Ishikawa (cell line): ENCODE data around the gene ACOX3.

Experiments
- CEBPB ChIP-seq: IDR thresholded peaks from 2 replicates; pipeline ENCODE4 v1.6.1; 2012
- CREB1 ChIP-seq: IDR thresholded peaks from 2 replicates; pipeline ENCODE4 v1.6.1; 2012; ENCODE audit warnings: low read depth
- EGR1 ChIP-seq: IDR thresholded peaks from 2 replicates; pipeline ENCODE4 v1.6.1; 2012
- EP300 ChIP-seq: IDR thresholded peaks from 2 replicates; pipeline ENCODE4 v1.6.1; 2012; ENCODE audit warnings: borderline replicate concordance
- FOXM1 ChIP-seq: IDR thresholded peaks from 2 replicates; pipeline ENCODE4 v1.6.1; 2012; ENCODE audit warnings: low read depth, borderline replicate concordance
- NFIC ChIP-seq: IDR thresholded peaks from 2 replicates; pipeline ENCODE4 v1.6.1; 2012
- RAD21 ChIP-seq: IDR thresholded peaks from 2 replicates; pipeline ENCODE4 v1.6.1; 2012; ENCODE audit warnings: low read depth
- TAF1 ChIP-seq: IDR thresholded peaks from 2 replicates; pipeline ENCODE4 v1.6.1; 2012; ENCODE audit warnings: low read depth, mild to moderate bottlenecking
- TCF12 ChIP-seq: IDR thresholded peaks from 2 replicates; pipeline ENCODE4 v1.6.1; 2012; ENCODE audit warnings: low read depth
- TEAD4 ChIP-seq: IDR thresholded peaks from 2 replicates; pipeline ENCODE4 v1.6.1; 2012
- YY1 ChIP-seq: IDR thresholded peaks from 2 replicates; pipeline ENCODE4 v1.6.1; 2012; ENCODE audit warnings: low read depth
- ZBTB7A ChIP-seq: IDR thresholded peaks from 2 replicates; pipeline ENCODE4 v1.6.1; 2012; ENCODE audit warnings: low read depth
- TF ChIP-seq, protein P1 (sequence below): IDR thresholded peaks from 2 replicates; pipeline ENCODE4 v1.6.1; 2012; ENCODE audit warnings: low read depth, mild to moderate bottlenecking
- TF ChIP-seq, protein P2 (sequence below): IDR thresholded peaks from 2 replicates; pipeline ENCODE4 v1.6.1; 2012
- TF ChIP-seq, protein P3 (sequence below): IDR thresholded peaks from 2 replicates; pipeline ENCODE4 v1.6.1; 2012

Gene ACOX3

DNA sequence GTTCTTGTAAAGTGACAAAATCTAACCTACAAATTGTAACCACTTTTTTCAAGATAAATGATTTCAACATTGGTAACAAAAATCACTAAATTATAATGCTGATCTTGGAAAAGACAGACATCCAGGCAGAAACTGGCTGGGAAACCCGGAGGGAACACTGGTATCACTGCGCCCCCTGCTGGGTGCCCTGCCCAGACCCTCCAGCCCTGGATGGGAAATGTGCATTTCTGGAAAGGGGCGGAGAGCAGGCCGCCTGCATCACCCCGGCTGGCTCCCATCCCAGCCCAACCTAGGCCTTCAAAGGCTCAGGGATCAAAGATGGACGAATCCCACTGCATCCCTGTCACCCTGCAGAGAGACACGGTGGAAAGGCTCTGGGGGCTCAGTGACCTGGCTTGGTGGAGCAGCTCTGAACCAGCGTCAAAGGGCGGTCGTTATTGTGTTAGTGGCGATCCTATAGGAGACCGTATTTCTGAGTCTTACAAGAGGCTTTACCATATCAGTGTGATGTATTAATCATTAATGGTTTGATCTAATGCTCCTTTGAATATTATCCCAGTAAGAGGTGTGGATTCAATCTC is 37.3 kb downstream of the ACOX3 start:
- TF ChIP-seq RAD21 (peak; percentile 95), YY1 (no peak), NFIC (0 out of 2 replicates have a peak, but pooled peaks have one; percentile 25)

DNA sequence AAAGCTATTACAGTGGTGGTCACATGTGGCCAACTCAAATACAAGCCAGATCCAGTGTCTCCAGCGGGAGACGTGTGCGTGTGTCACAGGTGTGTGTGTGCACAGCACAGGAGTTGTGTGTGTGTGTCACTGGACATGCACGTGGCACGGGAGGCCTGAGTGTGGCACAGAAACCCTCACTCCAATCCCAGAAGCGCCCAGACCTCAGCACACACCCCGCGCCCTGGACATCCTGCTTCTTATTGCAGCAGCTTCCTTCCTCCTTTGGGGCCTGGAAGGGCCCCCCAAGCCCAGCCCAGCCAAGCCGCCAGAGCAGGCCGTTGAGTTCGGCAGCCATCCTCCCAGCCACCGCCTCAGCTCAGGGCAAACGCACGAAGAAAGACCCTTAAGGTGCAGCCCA is 37.9 kb downstream of the ACOX3 start:
- no peak for TF ChIP-seq RAD21
- TF ChIP-seq FOXM1, result no peak
- TF ChIP-seq EGR1, result no peak
- no peak for TF ChIP-seq TAF1
- no peak for TF ChIP-seq CREB1
- TF ChIP-seq, protein P1, sequence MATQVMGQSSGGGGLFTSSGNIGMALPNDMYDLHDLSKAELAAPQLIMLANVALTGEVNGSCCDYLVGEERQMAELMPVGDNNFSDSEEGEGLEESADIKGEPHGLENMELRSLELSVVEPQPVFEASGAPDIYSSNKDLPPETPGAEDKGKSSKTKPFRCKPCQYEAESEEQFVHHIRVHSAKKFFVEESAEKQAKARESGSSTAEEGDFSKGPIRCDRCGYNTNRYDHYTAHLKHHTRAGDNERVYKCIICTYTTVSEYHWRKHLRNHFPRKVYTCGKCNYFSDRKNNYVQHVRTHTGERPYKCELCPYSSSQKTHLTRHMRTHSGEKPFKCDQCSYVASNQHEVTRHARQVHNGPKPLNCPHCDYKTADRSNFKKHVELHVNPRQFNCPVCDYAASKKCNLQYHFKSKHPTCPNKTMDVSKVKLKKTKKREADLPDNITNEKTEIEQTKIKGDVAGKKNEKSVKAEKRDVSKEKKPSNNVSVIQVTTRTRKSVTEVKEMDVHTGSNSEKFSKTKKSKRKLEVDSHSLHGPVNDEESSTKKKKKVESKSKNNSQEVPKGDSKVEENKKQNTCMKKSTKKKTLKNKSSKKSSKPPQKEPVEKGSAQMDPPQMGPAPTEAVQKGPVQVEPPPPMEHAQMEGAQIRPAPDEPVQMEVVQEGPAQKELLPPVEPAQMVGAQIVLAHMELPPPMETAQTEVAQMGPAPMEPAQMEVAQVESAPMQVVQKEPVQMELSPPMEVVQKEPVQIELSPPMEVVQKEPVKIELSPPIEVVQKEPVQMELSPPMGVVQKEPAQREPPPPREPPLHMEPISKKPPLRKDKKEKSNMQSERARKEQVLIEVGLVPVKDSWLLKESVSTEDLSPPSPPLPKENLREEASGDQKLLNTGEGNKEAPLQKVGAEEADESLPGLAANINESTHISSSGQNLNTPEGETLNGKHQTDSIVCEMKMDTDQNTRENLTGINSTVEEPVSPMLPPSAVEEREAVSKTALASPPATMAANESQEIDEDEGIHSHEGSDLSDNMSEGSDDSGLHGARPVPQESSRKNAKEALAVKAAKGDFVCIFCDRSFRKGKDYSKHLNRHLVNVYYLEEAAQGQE, result no peak
- TF ChIP-seq, protein P2, sequence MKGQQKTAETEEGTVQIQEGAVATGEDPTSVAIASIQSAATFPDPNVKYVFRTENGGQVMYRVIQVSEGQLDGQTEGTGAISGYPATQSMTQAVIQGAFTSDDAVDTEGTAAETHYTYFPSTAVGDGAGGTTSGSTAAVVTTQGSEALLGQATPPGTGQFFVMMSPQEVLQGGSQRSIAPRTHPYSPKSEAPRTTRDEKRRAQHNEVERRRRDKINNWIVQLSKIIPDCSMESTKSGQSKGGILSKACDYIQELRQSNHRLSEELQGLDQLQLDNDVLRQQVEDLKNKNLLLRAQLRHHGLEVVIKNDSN, result no peak
- no peak for TF ChIP-seq YY1
- TF ChIP-seq TCF12, result no peak
- no peak for TF ChIP-seq EP300
- no peak for TF ChIP-seq CEBPB
- TF ChIP-seq, protein P3, sequence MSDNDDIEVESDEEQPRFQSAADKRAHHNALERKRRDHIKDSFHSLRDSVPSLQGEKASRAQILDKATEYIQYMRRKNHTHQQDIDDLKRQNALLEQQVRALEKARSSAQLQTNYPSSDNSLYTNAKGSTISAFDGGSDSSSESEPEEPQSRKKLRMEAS, result no peak
- TF ChIP-seq TEAD4, result no peak

DNA sequence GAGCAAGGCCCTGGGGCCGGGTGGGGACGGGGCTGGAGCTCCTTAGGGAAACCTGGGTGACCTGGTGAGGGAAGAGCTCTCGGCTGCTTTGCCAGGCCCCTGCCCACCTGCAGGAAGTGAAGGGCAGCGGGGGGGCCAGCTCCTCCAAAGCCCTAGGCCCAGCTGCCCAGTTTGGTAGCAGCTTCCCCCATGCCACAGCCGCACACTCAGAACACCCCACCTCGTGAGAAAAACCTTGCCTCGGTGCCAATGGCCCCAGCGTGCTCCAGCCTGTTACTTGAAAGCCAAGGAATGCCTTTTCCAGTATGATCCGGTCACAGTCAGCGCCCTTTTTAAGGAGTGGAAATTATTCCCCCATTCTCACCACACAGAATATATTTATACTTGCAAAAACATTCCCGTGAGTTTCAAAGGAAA is 38.3 kb downstream of the ACOX3 start:
- TF ChIP-seq YY1, result no peak
- TF ChIP-seq, protein P1, result no peak
- no peak for TF ChIP-seq TEAD4
- TF ChIP-seq TCF12, result no peak
- no peak for TF ChIP-seq EP300
- no peak for TF ChIP-seq CREB1
- no peak for TF ChIP-seq TAF1
- TF ChIP-seq CEBPB, result no peak
- TF ChIP-seq RAD21, result no peak
- no peak for TF ChIP-seq EGR1

DNA sequence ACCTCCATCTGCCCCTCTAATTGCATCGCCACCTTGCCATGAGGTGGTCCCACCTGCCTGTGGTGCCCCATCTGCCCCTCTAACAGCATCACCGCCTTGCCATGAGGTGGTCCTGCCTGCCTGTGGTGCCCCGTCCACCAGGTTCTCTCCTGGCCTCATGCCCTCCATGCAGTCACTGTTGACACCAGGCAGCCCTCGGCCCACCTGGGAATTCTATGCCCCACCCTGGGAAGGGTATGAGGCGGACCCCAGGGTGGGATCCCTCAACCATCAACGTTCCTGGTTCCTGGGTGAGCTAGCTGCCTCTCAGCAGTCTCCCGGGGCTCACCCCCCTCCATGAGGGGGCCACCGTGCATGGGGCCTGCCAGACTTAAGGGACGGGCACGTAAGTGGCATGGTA is 38.9 kb downstream of the ACOX3 start:
- TF ChIP-seq, protein P1, result no peak
- TF ChIP-seq CREB1 (no peak), ZBTB7A (no peak), CEBPB (no peak), TEAD4 (no peak)

DNA sequence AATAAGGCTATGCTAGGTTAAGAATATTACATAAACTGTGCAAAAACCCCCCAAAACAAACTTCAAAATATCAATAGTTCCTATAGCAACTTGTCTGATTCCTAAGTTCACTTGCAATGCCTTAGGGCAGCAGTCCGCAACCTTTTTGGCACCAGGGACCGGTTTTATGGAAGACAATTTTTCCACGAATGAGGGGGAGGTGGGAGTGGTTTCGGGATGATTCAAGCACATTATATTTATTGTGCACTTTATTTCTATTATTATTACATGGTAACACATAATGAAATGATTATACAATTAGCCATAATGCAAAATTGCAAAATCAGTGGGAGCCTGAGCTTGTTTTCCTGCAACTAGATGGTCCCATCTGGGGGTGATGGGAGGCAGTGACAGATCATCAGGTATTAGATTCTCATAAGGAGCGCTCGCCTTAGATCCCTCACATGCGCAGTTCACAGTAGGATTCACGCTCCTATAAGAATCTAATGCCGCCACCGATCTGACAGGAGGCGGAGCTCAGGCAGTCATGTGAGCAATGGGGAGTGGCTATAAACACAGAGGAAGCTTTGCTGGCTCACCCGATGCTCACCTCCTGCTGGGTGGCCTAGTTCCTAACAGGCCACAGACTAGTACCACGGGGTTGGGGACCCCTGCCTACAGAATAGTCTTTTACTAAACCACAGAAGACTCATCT is 39.7 kb downstream of the ACOX3 start:
- TF ChIP-seq, protein P2, result peak; percentile 71
- no peak for TF ChIP-seq EGR1
